ENCODE results near the gene DDX24. TPM values are rescaled to one million over a fixed set of nuclear protein-coding genes. Genes with fewer than 3 reads are reported as not detected.
A peak's percentile ranks its signal among the peaks of the same experiment; 100 is the strongest.

The DDX24 gene
- total RNA-seq, 4 donors from 2014 or later = 70.2 to 319 (median 87.7) TPM

GRCh38 chr14:94089479-94089878 is 8.5 kb upstream of the DDX24 start:
- no peak for TF ChIP-seq POLR2AphosphoS5 (IDR thresholded peaks at IDR 0.05)
- TF ChIP-seq POLR2A (IDR thresholded peaks at IDR 0.05) = no peak
- TF ChIP-seq EP300 (IDR thresholded peaks at IDR 0.05; ENCODE audit: low read depth) = no peak
- TF ChIP-seq CTCF (IDR thresholded peaks at IDR 0.05) = no peak
- WGBS, 2 donors (ENCODE audit: low coverage in 1 of 2) = 92 to 100% methylated on average over 1 to 4 of the region's 4 CpGs

GRCh38 chr14:94088516-94088915 is 7.5 kb upstream of the DDX24 start:
- Histone ChIP-seq H3K27me3 (no peaks in the 10 kb centered on the region), H3K36me3 (no peaks in the 10 kb centered on the region), H3K4me1 (no peaks in the 10 kb centered on the region), H3K27ac (no peak overlapping the region), H3K4me3 (no peak overlapping the region), H3K9me3 (no peaks in the 10 kb centered on the region)
- TF ChIP-seq CTCF (IDR thresholded peaks at IDR 0.05) (no peak), POLR2AphosphoS5 (IDR thresholded peaks at IDR 0.05) (no peak), EP300 (IDR thresholded peaks at IDR 0.05; ENCODE audit: low read depth) (no peak), POLR2A (IDR thresholded peaks at IDR 0.05) (no peak)
- 91 to 95% methylated on average over 5 of the region's 5 CpGs for WGBS, 2 donors (ENCODE audit: low coverage in 1 of 2)
- no peak for DNase-seq
- in situ Hi-C loops (cut with MboI; ENCODE audit: low pct_ligation_motif_present in 1 of 4, low pct_unique_long_range_greater_than_20kb in 1 of 4, low sequenced_read_pairs in 3 of 4) = no loop called here
- intact Hi-C loops (cut with DNase I; ENCODE audit: low total_unique reads) = loop anchor here (5.0 kb wide), 1 partner anchor 509 kb away; no protein-coding TSS in a partner anchor

More at GRCh38 chr14:94089479-94089878, 8.5 kb upstream of the DDX24 start:
- H3K27ac ChIP-seq = no peak overlapping the region
- no peaks in the 10 kb centered on the region for H3K27me3 ChIP-seq
- H3K4me3 ChIP-seq = no peak overlapping the region
- in situ Hi-C loops (cut with MboI; ENCODE audit: low pct_ligation_motif_present in 1 of 4, low pct_unique_long_range_greater_than_20kb in 1 of 4, low sequenced_read_pairs in 3 of 4) (no loop called here), intact Hi-C loops (cut with DNase I; ENCODE audit: low total_unique reads) (loop anchor here (5.0 kb wide), 1 partner anchor 508 kb away; no protein-coding TSS in a partner anchor)
- DNase-seq = no peak
- no peaks in the 10 kb centered on the region for H3K36me3 ChIP-seq
- H3K4me1 ChIP-seq = no peaks in the 10 kb centered on the region
- H3K9me3 ChIP-seq = no peaks in the 10 kb centered on the region

- intact Hi-C loops (cut with DNase I; ENCODE audit: low total_unique reads) = loop anchor here (5.0 kb wide), 1 partner anchor 509 kb away; no protein-coding TSS in a partner anchor
- DNase-seq = no peak
- in situ Hi-C loops (cut with MboI; ENCODE audit: low pct_ligation_motif_present in 1 of 4, low pct_unique_long_range_greater_than_20kb in 1 of 4, low sequenced_read_pairs in 3 of 4) = no loop called here
- Histone ChIP-seq H3K36me3 (no peaks in the 10 kb centered on the region), H3K27ac (no peak overlapping the region), H3K9me3 (no peaks in the 10 kb centered on the region), H3K4me1 (no peaks in the 10 kb centered on the region), H3K27me3 (no peaks in the 10 kb centered on the region), H3K4me3 (no peak overlapping the region)
- TF ChIP-seq EP300 (IDR thresholded peaks at IDR 0.05; ENCODE audit: low read depth) (no peak), POLR2A (IDR thresholded peaks at IDR 0.05) (no peak), POLR2AphosphoS5 (IDR thresholded peaks at IDR 0.05) (no peak), CTCF (IDR thresholded peaks at IDR 0.05) (no peak)
- 90 to 96% methylated on average over 2 to 4 of the region's 4 CpGs for WGBS, 2 donors (ENCODE audit: low coverage in 1 of 2)
Measured at GRCh38 chr14:94087891-94088290, 6.9 kb upstream of the DDX24 start.

- TF ChIP-seq EP300 (IDR thresholded peaks at IDR 0.05; ENCODE audit: low read depth) = no peak
- no peak for TF ChIP-seq CTCF (IDR thresholded peaks at IDR 0.05)
- TF ChIP-seq POLR2A (IDR thresholded peaks at IDR 0.05) = no peak
- TF ChIP-seq POLR2AphosphoS5 (IDR thresholded peaks at IDR 0.05) = no peak
- H3K27ac ChIP-seq = peak overlapping the region; percentile 95 to 99 (median 98)
- H3K36me3 ChIP-seq = peaks cover 0 to 7% (median 0%) of the 10 kb centered on the region in 4 donors
- DNase-seq = no peak
- intact Hi-C loops (cut with DNase I; ENCODE audit: low total_unique reads) (loop anchor here (5.0 kb wide), 1 partner anchor 1526 kb away; no protein-coding TSS in a partner anchor), in situ Hi-C loops (cut with MboI; ENCODE audit: low pct_ligation_motif_present in 1 of 4, low pct_unique_long_range_greater_than_20kb in 1 of 4, low sequenced_read_pairs in 3 of 4) (no loop called here)
- H3K27me3 ChIP-seq = no peaks in the 10 kb centered on the region
- peak overlapping the region; percentile 40 to 100 (median 96) for H3K4me3 ChIP-seq
- H3K4me1 ChIP-seq = peaks cover 11 to 48% (median 34%) of the 10 kb centered on the region in 4 donors
- 1 to 9% methylated on average over 10 to 19 of the region's 19 CpGs for WGBS, 2 donors (ENCODE audit: low coverage in 1 of 2)
- H3K9me3 ChIP-seq = no peaks in the 10 kb centered on the region
Measured at GRCh38 chr14:94081386-94081820, 401 bp upstream of the DDX24 start.

Data from transverse colon (tissue), 4 donors.